HUES6 (cell line): ENCODE measurements around the gene TRIOBP.
A peak's percentile ranks its signal among the peaks of the same experiment; 100 is the strongest.
"Not testable (repeated sequence)": the region's sequence is repeated elsewhere in the genome, so short reads cannot be mapped to it uniquely, and the experiment has no call there.

Experiments
- H3K27ac ChIP-seq: 2 replicates; pipeline ENCODE4 v1.7.0; 2013; ENCODE audit warnings: low read depth, mild to moderate bottlenecking, low read length, inconsistent platforms
- H3K27me3 ChIP-seq: 2 replicates; pipeline ENCODE4 v1.6.1; 2013; ENCODE audit warnings: low read length; ENCODE audit not compliant: control insufficient read depth, insufficient read depth
- H3K36me3 ChIP-seq: 2 replicates; pipeline ENCODE4 v1.6.1; 2013; ENCODE audit warnings: low read length; ENCODE audit not compliant: control insufficient read depth, insufficient read depth
- H3K4me1 ChIP-seq: 2 replicates; pipeline ENCODE4 v1.6.1; 2013; ENCODE audit warnings: low read length; ENCODE audit not compliant: control insufficient read depth, insufficient read depth
- H3K4me3 ChIP-seq: 2 replicates; pipeline ENCODE4 v1.5.1; 2013; ENCODE audit warnings: low read depth, low read length
- H3K9ac ChIP-seq: one replicate; pipeline ENCODE4 v1.6.1; 2013; ENCODE audit warnings: mild to moderate bottlenecking, low read length
- H3K9me3 ChIP-seq: 2 replicates; pipeline ENCODE4 v1.6.1; 2013; ENCODE audit warnings: low read depth, low read length; ENCODE audit not compliant: control insufficient read depth, insufficient read depth

TRIOBP gene

GRCh38 chr22:37679670-37680069 is 17.2 kb upstream of the TRIOBP start:
- Histone ChIP-seq H3K27ac (no peak overlapping the region), H3K27me3 (no peaks in the 10 kb centered on the region), H3K9ac (no peak overlapping the region), H3K4me3 (no peak overlapping the region), H3K36me3 (peaks cover 12% of the 10 kb centered on the region; the same call in 1 of the 2 replicates), H3K9me3 (no peaks in the 10 kb centered on the region), H3K4me1 (peaks cover 11% of the 10 kb centered on the region)

GRCh38 chr22:37680191-37680851 is 16.5 kb upstream of the TRIOBP start:
- Histone ChIP-seq H3K9me3 (no peaks in the 10 kb centered on the region), H3K9ac (no peak overlapping the region), H3K4me1 (peaks cover 6% of the 10 kb centered on the region), H3K4me3 (no peak overlapping the region), H3K27ac (no peak overlapping the region), H3K27me3 (no peaks in the 10 kb centered on the region), H3K36me3 (peaks cover 12% of the 10 kb centered on the region; the same call in 1 of the 2 replicates)

GRCh38 chr22:37681001-37681424 is 15.8 kb upstream of the TRIOBP start:
- H3K36me3 ChIP-seq, result peaks cover 12% of the 10 kb centered on the region; the same call in 1 of the 2 replicates
- no peak overlapping the region for H3K4me3 ChIP-seq
- H3K4me1 ChIP-seq, result peaks cover 6% of the 10 kb centered on the region
- H3K27me3 ChIP-seq, result no peaks in the 10 kb centered on the region
- no peak overlapping the region for H3K27ac ChIP-seq
- no peaks in the 10 kb centered on the region for H3K9me3 ChIP-seq
- H3K9ac ChIP-seq, result no peak overlapping the region

GRCh38 chr22:37681556-37682049 is 15.2 kb upstream of the TRIOBP start:
- Histone ChIP-seq H3K27ac (no peak overlapping the region), H3K4me3 (no peak overlapping the region), H3K4me1 (peaks cover 1% of the 10 kb centered on the region), H3K9me3 (no peaks in the 10 kb centered on the region), H3K36me3 (peaks cover 12% of the 10 kb centered on the region; the same call in 1 of the 2 replicates), H3K27me3 (no peaks in the 10 kb centered on the region), H3K9ac (no peak overlapping the region)

GRCh38 chr22:37684803-37685615 is 11.8 kb upstream of the TRIOBP start:
- peaks cover 4% of the 10 kb centered on the region; the same call in 1 of the 2 replicates for H3K4me1 ChIP-seq
- H3K27ac ChIP-seq, result no peak overlapping the region
- no peak overlapping the region for H3K9ac ChIP-seq
- no peak overlapping the region for H3K4me3 ChIP-seq
- H3K9me3 ChIP-seq, result no peaks in the 10 kb centered on the region
- peaks cover 18% of the 10 kb centered on the region for H3K36me3 ChIP-seq
- H3K27me3 ChIP-seq, result no peaks in the 10 kb centered on the region

- H3K9me3 ChIP-seq, result no peaks in the 10 kb centered on the region
- H3K36me3 ChIP-seq, result peaks cover 30% of the 10 kb centered on the region
- H3K4me1 ChIP-seq, result peaks cover 4% of the 10 kb centered on the region; the same call in 1 of the 2 replicates
- H3K4me3 ChIP-seq, result peak within 1 kb of the TSS; percentile 92
- no peaks in the 10 kb centered on the region for H3K27me3 ChIP-seq
- peak within 1 kb of the TSS; percentile 96 for H3K9ac ChIP-seq
- peak within 1 kb of the TSS; percentile 88 for H3K27ac ChIP-seq
Measured at GRCh38 chr22:37686002-37686982, 10.6 kb upstream of the TRIOBP start, which contains the start of gene NOL12. Gene NOL12 (plus strand): TSS chr22:37686343. CDS start chr22:37686393, 50 bp downstream.

- Histone ChIP-seq H3K36me3 (peaks cover 54% of the 10 kb centered on the region), H3K27ac (no peak overlapping the region), H3K4me3 (no peak overlapping the region), H3K9me3 (no peaks in the 10 kb centered on the region), H3K9ac (no peak overlapping the region), H3K4me1 (peaks cover 4% of the 10 kb centered on the region; the same call in 1 of the 2 replicates), H3K27me3 (no peaks in the 10 kb centered on the region)
Measured at GRCh38 chr22:37690407-37690806, 6.4 kb upstream of the TRIOBP start.

GRCh38 chr22:37690901-37691504 is 5.8 kb upstream of the TRIOBP start:
- Histone ChIP-seq H3K4me1 (peaks cover 4% of the 10 kb centered on the region; the same call in 1 of the 2 replicates), H3K9ac (no peak overlapping the region), H3K27ac (no peak overlapping the region), H3K9me3 (no peaks in the 10 kb centered on the region), H3K4me3 (no peak overlapping the region), H3K36me3 (peaks cover 54% of the 10 kb centered on the region), H3K27me3 (no peaks in the 10 kb centered on the region)

- Histone ChIP-seq H3K27ac (no peak overlapping the region), H3K4me3 (no peak overlapping the region), H3K27me3 (no peaks in the 10 kb centered on the region), H3K4me1 (no peaks in the 10 kb centered on the region), H3K36me3 (peaks cover 54% of the 10 kb centered on the region), H3K9me3 (no peaks in the 10 kb centered on the region), H3K9ac (no peak overlapping the region)
Measured at GRCh38 chr22:37692627-37693285, 4.1 kb upstream of the TRIOBP start.

GRCh38 chr22:37694131-37694530 is 2.7 kb upstream of the TRIOBP start:
- not testable (repeated sequence) for H3K27me3 ChIP-seq, H3K4me1 ChIP-seq, H3K9ac ChIP-seq, H3K9me3 ChIP-seq, H3K4me3 ChIP-seq, H3K27ac ChIP-seq
- H3K36me3 ChIP-seq, result peaks cover 46% of the 10 kb centered on the region
